ENCODE measurements around the gene BRPF3. TPM values are rescaled to one million over a fixed set of nuclear protein-coding genes. Genes with fewer than 3 reads are reported as not detected.

BRPF3 gene
- total RNA-seq, 1 experiment from 2014 or later = 43.4 TPM

- no peak overlapping the region for H2AFZ ChIP-seq (ENCODE audit: low read length)
- no peak for DNase-seq
- H3K4ac ChIP-seq (ENCODE audit: low read depth, low read length) = no peak overlapping the region
- no peak overlapping the region for H2BK12ac ChIP-seq (ENCODE audit: insufficient read length, low read depth, low read length)
- H4K8ac ChIP-seq (replicated peaks; ENCODE audit: insufficient read length, low read depth, low read length) = no peak overlapping the region
- H3K14ac ChIP-seq (ENCODE audit: insufficient read depth, low read length) = no peak overlapping the region
- H3K79me1 ChIP-seq (ENCODE audit: insufficient read depth, low read depth, low read length, poor library complexity, severe bottlenecking) = no peaks in the 10 kb centered on the region
- no peak overlapping the region for H2BK15ac ChIP-seq (ENCODE audit: low read depth, low read length)
- H4K91ac ChIP-seq (ENCODE audit: insufficient read length, low read depth, low read length) = no peak overlapping the region
- no peak overlapping the region for H2BK120ac ChIP-seq (ENCODE audit: low read depth, low read length, poor library complexity, severe bottlenecking)
- no peaks in the 10 kb centered on the region for H4K20me1 ChIP-seq (ENCODE audit: control insufficient read depth, insufficient read depth, insufficient read length)
- H3K4me2 ChIP-seq (ENCODE audit: insufficient read depth, insufficient read length, low read length) = no peak overlapping the region
- H3K79me2 ChIP-seq (ENCODE audit: insufficient read depth, low read length) = no peaks in the 10 kb centered on the region
- H3K27me3 ChIP-seq (ENCODE audit: insufficient read depth, low read length) = no peaks in the 10 kb centered on the region
- H3T11ph ChIP-seq (ENCODE audit: low read length) = no peak overlapping the region
- H3K27ac ChIP-seq (ENCODE audit: insufficient read length, low read depth, low read length) = no peak overlapping the region
- Mint-ChIP-seq H3K27ac (no peak overlapping the region), H3K36me3 (ENCODE audit: insufficient read depth in 1 of 3, low read depth in 3 of 3) (no peaks in the 10 kb centered on the region; a peak in 1 of 7 replicates), H3K27me3 (ENCODE audit: low read depth) (no peaks in the 10 kb centered on the region; the same call in 1 of the 2 replicates), H3K4me1 (peaks cover 51 to 55% of the 10 kb centered on the region in 2 experiments), H3K4me3 (no peak overlapping the region), H3K9me3 (no peaks in the 10 kb centered on the region)
- H3K4me1 ChIP-seq (ENCODE audit: insufficient read depth, low read length) = peaks cover 12% of the 10 kb centered on the region; the same call in 1 of the 2 replicates
- no peak overlapping the region for H3K56ac ChIP-seq (ENCODE audit: insufficient read length, low read depth, low read length)
- H3K23ac ChIP-seq (ENCODE audit: insufficient read length, low read depth, low read length) = no peak overlapping the region
- no peak overlapping the region for H2BK20ac ChIP-seq (ENCODE audit: low read depth, low read length, poor library complexity, severe bottlenecking)
- no peak overlapping the region for H2AK5ac ChIP-seq (ENCODE audit: insufficient read length, low read length)
- H3K18ac ChIP-seq (ENCODE audit: insufficient read length, low read depth, low read length) = no peak overlapping the region
- H4K5ac ChIP-seq (ENCODE audit: insufficient read length, low read depth, low read length) = no peak overlapping the region
- H2BK5ac ChIP-seq (ENCODE audit: insufficient read length, low read length) = no peak overlapping the region
- H3K9ac ChIP-seq (ENCODE audit: extremely low read depth, insufficient read length, low read length) = no peak overlapping the region
- H3K9me3 ChIP-seq (ENCODE audit: control insufficient read depth, low read depth, low read length) = no peaks in the 10 kb centered on the region
- WGBS (ENCODE audit: extremely low coverage, insufficient read length, low lambda C conversion rate) = no CpG with 5 or more reads among the region's 6 CpGs
- TF ChIP-seq, protein P1, sequence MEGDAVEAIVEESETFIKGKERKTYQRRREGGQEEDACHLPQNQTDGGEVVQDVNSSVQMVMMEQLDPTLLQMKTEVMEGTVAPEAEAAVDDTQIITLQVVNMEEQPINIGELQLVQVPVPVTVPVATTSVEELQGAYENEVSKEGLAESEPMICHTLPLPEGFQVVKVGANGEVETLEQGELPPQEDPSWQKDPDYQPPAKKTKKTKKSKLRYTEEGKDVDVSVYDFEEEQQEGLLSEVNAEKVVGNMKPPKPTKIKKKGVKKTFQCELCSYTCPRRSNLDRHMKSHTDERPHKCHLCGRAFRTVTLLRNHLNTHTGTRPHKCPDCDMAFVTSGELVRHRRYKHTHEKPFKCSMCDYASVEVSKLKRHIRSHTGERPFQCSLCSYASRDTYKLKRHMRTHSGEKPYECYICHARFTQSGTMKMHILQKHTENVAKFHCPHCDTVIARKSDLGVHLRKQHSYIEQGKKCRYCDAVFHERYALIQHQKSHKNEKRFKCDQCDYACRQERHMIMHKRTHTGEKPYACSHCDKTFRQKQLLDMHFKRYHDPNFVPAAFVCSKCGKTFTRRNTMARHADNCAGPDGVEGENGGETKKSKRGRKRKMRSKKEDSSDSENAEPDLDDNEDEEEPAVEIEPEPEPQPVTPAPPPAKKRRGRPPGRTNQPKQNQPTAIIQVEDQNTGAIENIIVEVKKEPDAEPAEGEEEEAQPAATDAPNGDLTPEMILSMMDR (conservative IDR thresholded peaks at IDR 0.05) = no peak
- H3K23me2 ChIP-seq (ENCODE audit: insufficient read length, low read depth, low read length, poor library complexity, severe bottlenecking) = no peaks in the 10 kb centered on the region
Observed at GRCh38 chr6:36247693-36248092, 51.1 kb downstream of the BRPF3 start.

Measured in H9 (cell line).